ENCODE results near the gene ENOX2. TPM values are rescaled to one million over a fixed set of nuclear protein-coding genes. Genes with fewer than 3 reads are reported as not detected.

ENOX2 gene
- total and polyA plus RNA-seq, 2 of the 13 experiments (the other 11 are each of a cell fraction or from before 2014, with no cell fraction given) = 5.9 to 8.5 TPM

DNA sequence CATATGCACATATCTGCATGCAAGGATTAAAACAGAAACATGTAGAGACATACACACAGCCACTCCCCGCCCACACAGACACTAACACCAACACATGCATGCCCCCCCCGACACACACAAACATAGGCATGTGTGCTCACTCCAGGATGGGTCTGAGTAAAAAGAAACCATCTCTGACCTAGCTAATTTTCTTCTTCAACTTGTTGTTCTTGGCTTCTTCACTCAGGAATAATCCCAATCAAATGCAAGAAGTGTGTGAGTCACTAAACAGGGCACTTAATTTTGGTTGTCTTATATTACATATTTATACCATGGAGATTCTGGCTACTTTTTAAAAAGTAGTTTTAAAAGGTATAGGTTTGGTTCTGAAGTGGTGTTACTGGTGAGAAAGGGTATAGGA lies 28.3 kb downstream of the ENOX2 start (continued):
- TF ChIP-seq, protein P1, sequence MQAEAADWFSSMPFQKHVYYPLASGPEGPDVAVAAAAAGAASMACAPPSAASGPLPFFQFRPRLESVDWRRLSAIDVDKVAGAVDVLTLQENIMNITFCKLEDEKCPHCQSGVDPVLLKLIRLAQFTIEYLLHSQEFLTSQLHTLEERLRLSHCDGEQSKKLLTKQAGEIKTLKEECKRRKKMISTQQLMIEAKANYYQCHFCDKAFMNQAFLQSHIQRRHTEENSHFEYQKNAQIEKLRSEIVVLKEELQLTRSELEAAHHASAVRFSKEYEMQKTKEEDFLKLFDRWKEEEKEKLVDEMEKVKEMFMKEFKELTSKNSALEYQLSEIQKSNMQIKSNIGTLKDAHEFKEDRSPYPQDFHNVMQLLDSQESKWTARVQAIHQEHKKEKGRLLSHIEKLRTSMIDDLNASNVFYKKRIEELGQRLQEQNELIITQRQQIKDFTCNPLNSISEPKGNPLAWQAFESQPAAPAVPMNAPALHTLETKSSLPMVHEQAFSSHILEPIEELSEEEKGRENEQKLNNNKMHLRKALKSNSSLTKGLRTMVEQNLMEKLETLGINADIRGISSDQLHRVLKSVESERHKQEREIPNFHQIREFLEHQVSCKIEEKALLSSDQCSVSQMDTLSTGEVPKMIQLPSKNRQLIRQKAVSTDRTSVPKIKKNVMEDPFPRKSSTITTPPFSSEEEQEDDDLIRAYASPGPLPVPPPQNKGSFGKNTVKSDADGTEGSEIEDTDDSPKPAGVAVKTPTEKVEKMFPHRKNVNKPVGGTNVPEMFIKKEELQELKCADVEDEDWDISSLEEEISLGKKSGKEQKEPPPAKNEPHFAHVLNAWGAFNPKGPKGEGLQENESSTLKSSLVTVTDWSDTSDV (CRISPR knock-in tag; IDR thresholded peaks at IDR 0.05) = no peak
- no peak for TF ChIP-seq YY1 (IDR thresholded peaks at IDR 0.05; ENCODE audit: insufficient read depth, insufficient replicate concordance, low read depth, low read length)
- TF ChIP-seq BRCA1 (CRISPR knock-in tag; IDR thresholded peaks at IDR 0.05) = no peak
- TF ChIP-seq NFE2L2 (IDR thresholded peaks at IDR 0.05; ENCODE audit: low read length) = no peak

DNA sequence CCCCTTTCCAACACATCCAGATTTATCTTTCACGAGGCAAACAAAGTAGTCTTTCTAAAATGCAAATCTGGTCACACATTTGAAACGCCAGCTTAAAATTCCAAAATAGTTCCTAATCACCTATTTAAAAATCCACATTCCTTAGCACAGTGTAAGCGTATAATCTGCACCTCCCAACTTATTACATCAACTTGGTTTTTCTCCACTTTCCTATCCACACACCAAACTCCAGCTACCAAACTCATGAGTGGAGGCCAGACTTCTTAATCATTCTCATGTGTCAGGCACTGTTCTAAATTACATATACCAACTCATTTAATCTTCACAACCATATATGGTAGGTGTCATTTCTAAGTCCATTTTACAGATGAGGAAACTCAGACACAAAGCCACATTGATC lies 33.8 kb downstream of the ENOX2 start:
- DNase-seq (ENCODE audit: low spot score) (no peak), ATAC-seq (no peak), FAIRE-seq (no peak)
- H3K36me3 ChIP-seq (replicated peaks in 1 of 2; ENCODE audit: control insufficient read depth in 1 of 2, insufficient read depth in 2 of 2, low read length in 2 of 2) = no peaks in the 10 kb centered on the region
- CTCF ChIA-PET (ENCODE audit: low intra/inter-chr PET ratio, low total read pairs) = no interaction called here
- H4K20me1 ChIP-seq (ENCODE audit: insufficient read depth, low read length) = no peaks in the 10 kb centered on the region
- no peaks in the 10 kb centered on the region for H3K79me2 ChIP-seq (ENCODE audit: insufficient read depth, low read length)
- in situ Hi-C loops (cut with HindIII; ENCODE audit: extremely low pct_ligation_motif_present, low pct_unique_long_range_greater_than_20kb) (no loop called here), intact Hi-C loops (cut with micrococcal nuclease; ENCODE audit: unreplicated experiment) (no loop called here)
- BruUV-seq (replicated peaks) = no TSS peak
- H2AFZ ChIP-seq (ENCODE audit: low read length) = no peak overlapping the region
- no peak overlapping the region for H3K27ac ChIP-seq (ENCODE audit: extremely low read length, insufficient read depth, low read length)
- WGBS (ENCODE audit: low lambda C conversion rate) = 91% methylated on average over 3 of the region's 3 CpGs
- H3K4me1 ChIP-seq (ENCODE audit: insufficient read depth, low read length) = no peaks in the 10 kb centered on the region
- H3K27me3 ChIP-seq (ENCODE audit: control insufficient read depth in 1 of 2, insufficient read depth in 2 of 2, low read length in 2 of 2) = no peaks in the 10 kb centered on the region
- no peaks in the 10 kb centered on the region for H3K9me3 ChIP-seq (ENCODE audit: low read length)
- POLR2A ChIA-PET = no interaction called here
- no peak overlapping the region for H3K4me3 ChIP-seq (replicated peaks in 1 of 3; ENCODE audit: insufficient read depth in 1 of 3, low read depth in 2 of 3, low read length in 3 of 3)
- no peak overlapping the region for H3K9ac ChIP-seq (ENCODE audit: insufficient read depth, low read depth, low read length)
- no peak overlapping the region for H3K4me2 ChIP-seq (ENCODE audit: low read depth, low read length)
- TF ChIP-seq, protein P2, sequence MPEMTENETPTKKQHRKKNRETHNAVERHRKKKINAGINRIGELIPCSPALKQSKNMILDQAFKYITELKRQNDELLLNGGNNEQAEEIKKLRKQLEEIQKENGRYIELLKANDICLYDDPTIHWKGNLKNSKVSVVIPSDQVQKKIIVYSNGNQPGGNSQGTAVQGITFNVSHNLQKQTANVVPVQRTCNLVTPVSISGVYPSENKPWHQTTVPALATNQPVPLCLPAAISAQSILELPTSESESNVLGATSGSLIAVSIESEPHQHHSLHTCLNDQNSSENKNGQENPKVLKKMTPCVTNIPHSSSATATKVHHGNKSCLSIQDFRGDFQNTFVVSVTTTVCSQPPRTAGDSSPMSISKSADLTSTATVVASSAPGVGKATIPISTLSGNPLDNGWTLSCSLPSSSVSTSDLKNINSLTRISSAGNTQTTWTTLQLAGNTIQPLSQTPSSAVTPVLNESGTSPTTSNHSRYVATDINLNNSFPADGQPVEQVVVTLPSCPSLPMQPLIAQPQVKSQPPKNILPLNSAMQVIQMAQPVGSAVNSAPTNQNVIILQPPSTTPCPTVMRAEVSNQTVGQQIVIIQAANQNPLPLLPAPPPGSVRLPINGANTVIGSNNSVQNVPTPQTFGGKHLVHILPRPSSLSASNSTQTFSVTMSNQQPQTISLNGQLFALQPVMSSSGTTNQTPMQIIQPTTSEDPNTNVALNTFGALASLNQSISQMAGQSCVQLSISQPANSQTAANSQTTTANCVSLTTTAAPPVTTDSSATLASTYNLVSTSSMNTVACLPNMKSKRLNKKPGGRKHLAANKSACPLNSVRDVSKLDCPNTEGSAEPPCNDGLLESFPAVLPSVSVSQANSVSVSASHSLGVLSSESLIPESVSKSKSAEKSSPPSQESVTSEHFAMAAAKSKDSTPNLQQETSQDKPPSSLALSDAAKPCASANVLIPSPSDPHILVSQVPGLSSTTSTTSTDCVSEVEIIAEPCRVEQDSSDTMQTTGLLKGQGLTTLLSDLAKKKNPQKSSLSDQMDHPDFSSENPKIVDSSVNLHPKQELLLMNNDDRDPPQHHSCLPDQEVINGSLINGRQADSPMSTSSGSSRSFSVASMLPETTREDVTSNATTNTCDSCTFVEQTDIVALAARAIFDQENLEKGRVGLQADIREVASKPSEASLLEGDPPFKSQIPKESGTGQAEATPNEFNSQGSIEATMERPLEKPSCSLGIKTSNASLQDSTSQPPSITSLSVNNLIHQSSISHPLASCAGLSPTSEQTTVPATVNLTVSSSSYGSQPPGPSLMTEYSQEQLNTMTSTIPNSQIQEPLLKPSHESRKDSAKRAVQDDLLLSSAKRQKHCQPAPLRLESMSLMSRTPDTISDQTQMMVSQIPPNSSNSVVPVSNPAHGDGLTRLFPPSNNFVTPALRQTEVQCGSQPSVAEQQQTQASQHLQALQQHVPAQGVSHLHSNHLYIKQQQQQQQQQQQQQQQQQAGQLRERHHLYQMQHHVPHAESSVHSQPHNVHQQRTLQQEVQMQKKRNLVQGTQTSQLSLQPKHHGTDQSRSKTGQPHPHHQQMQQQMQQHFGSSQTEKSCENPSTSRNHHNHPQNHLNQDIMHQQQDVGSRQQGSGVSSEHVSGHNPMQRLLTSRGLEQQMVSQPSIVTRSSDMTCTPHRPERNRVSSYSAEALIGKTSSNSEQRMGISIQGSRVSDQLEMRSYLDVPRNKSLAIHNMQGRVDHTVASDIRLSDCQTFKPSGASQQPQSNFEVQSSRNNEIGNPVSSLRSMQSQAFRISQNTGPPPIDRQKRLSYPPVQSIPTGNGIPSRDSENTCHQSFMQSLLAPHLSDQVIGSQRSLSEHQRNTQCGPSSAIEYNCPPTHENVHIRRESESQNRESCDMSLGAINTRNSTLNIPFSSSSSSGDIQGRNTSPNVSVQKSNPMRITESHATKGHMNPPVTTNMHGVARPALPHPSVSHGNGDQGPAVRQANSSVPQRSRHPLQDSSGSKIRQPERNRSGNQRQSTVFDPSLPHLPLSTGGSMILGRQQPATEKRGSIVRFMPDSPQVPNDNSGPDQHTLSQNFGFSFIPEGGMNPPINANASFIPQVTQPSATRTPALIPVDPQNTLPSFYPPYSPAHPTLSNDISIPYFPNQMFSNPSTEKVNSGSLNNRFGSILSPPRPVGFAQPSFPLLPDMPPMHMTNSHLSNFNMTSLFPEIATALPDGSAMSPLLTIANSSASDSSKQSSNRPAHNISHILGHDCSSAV (CRISPR knock-in tag; IDR thresholded peaks at IDR 0.05; ENCODE audit: borderline replicate concordance) = no peak
- TF ChIP-seq ZNF143 (CRISPR knock-in tag; IDR thresholded peaks at IDR 0.05) = no peak
- TF ChIP-seq TRIM24 (CRISPR knock-in tag; IDR thresholded peaks at IDR 0.05) = no peak
- TF ChIP-seq CREB1 (IDR thresholded peaks at IDR 0.05) = no peak
- TF ChIP-seq CREB1 (CRISPR knock-in tag; IDR thresholded peaks at IDR 0.05) = no peak
- TF ChIP-seq ZNF251 (CRISPR knock-in tag; IDR thresholded peaks at IDR 0.05) = no peak
- no peak for TF ChIP-seq MEIS1 (CRISPR knock-in tag; IDR thresholded peaks at IDR 0.05; ENCODE audit: borderline replicate concordance)

Data from HepG2 (cell line).